KMS-11 (cell line): Measurements from ENCODE around the gene TOMM7.

Experiments
- H2AFZ ChIP-seq: fragments of 200-600 bp; sonication (generic); 2 replicates; pipeline ENCODE4 v1.6.1; 2016; ENCODE audit warnings: antibody characterized with exemption, mixed run types, low read depth
- H3K27ac ChIP-seq: fragments of 200-600 bp; sonication (generic); 2 replicates; pipeline ENCODE4 v1.6.1; 2016; ENCODE audit warnings: mild to moderate bottlenecking, mixed run types
- H3K27me3 ChIP-seq: fragments of 200-600 bp; sonication (generic); 2 replicates; pipeline ENCODE4 v1.6.1; 2017; ENCODE audit warnings: mild to moderate bottlenecking, low read depth, mixed run types, moderate library complexity; ENCODE audit not compliant: insufficient read depth
- H3K36me3 ChIP-seq: fragments of 200-600 bp; sonication (generic); 2 replicates; pipeline ENCODE4 v1.6.1; 2017; ENCODE audit warnings: mild to moderate bottlenecking, mixed run types; ENCODE audit not compliant: insufficient read depth
- H3K4me1 ChIP-seq: fragments of 200-600 bp; sonication (generic); 2 replicates; pipeline ENCODE4 v1.6.1; 2016; ENCODE audit warnings: mild to moderate bottlenecking, low read depth, mixed run types; ENCODE audit not compliant: poor library complexity, severe bottlenecking
- H3K4me2 ChIP-seq: fragments of 200-600 bp; sonication (generic); 2 replicates; pipeline ENCODE4 v1.7.0; 2016; ENCODE audit warnings: mild to moderate bottlenecking, mixed run types
- H3K4me3 ChIP-seq: fragments of 200-600 bp; sonication (generic); IDR thresholded peaks from 2 replicates; pipeline ENCODE4 v1.6.1; 2017; ENCODE audit warnings: low read depth, low read length, mixed read lengths; ENCODE audit not compliant: insufficient read depth
- H3K79me2 ChIP-seq: fragments of 200-600 bp; sonication (generic); 2 replicates; pipeline ENCODE4 v1.6.1; 2016; ENCODE audit warnings: low read depth, mixed run types; ENCODE audit not compliant: insufficient read depth
- H3K9ac ChIP-seq: fragments of 200-600 bp; sonication (generic); 2 replicates; pipeline ENCODE4 v1.6.1; 2016; ENCODE audit warnings: mild to moderate bottlenecking, mixed run types
- H4K20me1 ChIP-seq: fragments of 200-600 bp; sonication (generic); 2 replicates; pipeline ENCODE4 v1.6.1; 2016; ENCODE audit warnings: mild to moderate bottlenecking, mixed run types; ENCODE audit not compliant: insufficient read depth
- TF ChIP-seq, protein P1 (sequence below): fragments of 200-600 bp; sonication (generic); conservative IDR thresholded peaks from 2 replicates; pipeline ENCODE4 v1.6.1; 2017; ENCODE audit warnings: low read depth, mild to moderate bottlenecking, antibody characterized with exemption, low read length, moderate library complexity, mixed read lengths

TOMM7 gene

DNA sequence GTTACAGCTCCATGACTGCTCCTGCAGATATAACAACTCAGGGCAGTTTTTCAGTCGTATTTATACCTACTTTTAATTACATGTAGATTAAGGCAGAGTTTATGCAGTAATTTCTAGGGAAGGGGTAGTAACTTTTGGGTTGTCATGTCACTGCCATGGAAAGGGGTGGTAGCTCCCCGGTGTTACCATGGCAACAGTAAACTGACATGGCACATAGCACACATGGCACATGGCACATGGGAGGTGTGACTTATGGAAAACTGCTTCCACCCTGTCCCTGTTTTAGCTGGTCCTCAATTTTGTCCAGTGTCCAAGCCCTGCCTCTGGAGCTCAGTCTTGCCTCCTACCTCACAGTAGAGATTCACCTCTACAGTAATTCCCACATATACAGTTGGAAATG is 3.9 kb upstream of the TOMM7 start:
- Histone ChIP-seq H3K79me2 (peaks cover 10% of the 10 kb centered on the region), H3K27me3 (no peaks in the 10 kb centered on the region), H3K9ac (no peak overlapping the region), H3K4me3 (no peak overlapping the region), H2AFZ (no peak overlapping the region), H4K20me1 (no peaks in the 10 kb centered on the region), H3K27ac (no peak overlapping the region), H3K4me1 (peaks cover 14% of the 10 kb centered on the region), H3K4me2 (no peak overlapping the region), H3K36me3 (no peaks in the 10 kb centered on the region)
- TF ChIP-seq, protein P1, sequence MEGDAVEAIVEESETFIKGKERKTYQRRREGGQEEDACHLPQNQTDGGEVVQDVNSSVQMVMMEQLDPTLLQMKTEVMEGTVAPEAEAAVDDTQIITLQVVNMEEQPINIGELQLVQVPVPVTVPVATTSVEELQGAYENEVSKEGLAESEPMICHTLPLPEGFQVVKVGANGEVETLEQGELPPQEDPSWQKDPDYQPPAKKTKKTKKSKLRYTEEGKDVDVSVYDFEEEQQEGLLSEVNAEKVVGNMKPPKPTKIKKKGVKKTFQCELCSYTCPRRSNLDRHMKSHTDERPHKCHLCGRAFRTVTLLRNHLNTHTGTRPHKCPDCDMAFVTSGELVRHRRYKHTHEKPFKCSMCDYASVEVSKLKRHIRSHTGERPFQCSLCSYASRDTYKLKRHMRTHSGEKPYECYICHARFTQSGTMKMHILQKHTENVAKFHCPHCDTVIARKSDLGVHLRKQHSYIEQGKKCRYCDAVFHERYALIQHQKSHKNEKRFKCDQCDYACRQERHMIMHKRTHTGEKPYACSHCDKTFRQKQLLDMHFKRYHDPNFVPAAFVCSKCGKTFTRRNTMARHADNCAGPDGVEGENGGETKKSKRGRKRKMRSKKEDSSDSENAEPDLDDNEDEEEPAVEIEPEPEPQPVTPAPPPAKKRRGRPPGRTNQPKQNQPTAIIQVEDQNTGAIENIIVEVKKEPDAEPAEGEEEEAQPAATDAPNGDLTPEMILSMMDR: no peak

DNA sequence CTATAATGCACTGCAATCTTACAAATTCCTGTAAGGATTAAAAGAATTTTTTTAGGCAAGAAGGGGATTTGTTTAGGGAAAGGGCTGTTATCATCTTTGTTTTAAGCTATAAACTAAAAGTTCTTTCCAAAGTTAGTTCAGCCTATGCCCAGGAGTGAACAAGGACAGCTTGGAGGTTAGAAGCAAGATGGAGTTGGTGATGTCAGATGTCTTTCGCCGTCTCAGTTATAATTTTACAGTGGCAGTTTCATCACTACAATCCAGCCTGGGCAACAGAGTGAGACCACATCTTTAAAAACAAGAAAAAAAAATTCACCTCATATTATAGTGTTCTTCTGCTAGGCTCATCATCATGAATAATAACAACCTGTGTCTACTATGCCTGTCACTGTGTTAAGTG is 2.1 kb upstream of the TOMM7 start:
- TF ChIP-seq, protein P1: no peak
- Histone ChIP-seq H3K36me3 (no peaks in the 10 kb centered on the region), H3K79me2 (peaks cover 27% of the 10 kb centered on the region), H2AFZ (no peak overlapping the region), H3K27me3 (no peaks in the 10 kb centered on the region), H3K9ac (no peak overlapping the region), H3K4me3 (no peak overlapping the region), H3K4me2 (no peak overlapping the region), H4K20me1 (no peaks in the 10 kb centered on the region), H3K27ac (no peak overlapping the region), H3K4me1 (peaks cover 26% of the 10 kb centered on the region)

DNA sequence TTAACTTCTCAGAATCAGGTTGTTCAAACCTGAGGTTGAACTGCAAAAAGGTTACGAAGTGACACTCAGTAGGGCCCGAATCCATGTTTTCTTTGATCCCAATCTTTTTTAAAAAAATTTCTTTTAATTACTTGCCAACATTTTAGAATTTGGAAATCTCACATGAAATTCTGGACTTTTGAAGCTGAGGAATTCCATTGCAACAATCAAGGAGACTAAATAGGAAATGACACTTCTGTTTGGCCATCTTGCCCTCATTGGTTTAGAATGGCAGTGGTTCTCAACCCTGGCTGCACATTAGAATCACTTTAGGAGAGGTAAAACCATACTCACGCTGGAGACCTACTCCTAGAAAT is 471 bp upstream of the TOMM7 start:
- Histone ChIP-seq H3K4me3 (no peak overlapping the region), H3K4me1 (peaks cover 26% of the 10 kb centered on the region), H4K20me1 (no peaks in the 10 kb centered on the region), H3K27me3 (no peaks in the 10 kb centered on the region), H3K79me2 (peaks cover 36% of the 10 kb centered on the region), H3K36me3 (no peaks in the 10 kb centered on the region), H3K9ac (peak overlapping the region; percentile 81), H3K4me2 (peak overlapping the region; percentile 51), H2AFZ (peak overlapping the region; percentile 87), H3K27ac (peak overlapping the region; percentile 54; the same call in 1 of the 2 replicates)
- TF ChIP-seq, protein P1: peak; percentile 6; the same call in 1 of the 2 replicates

DNA sequence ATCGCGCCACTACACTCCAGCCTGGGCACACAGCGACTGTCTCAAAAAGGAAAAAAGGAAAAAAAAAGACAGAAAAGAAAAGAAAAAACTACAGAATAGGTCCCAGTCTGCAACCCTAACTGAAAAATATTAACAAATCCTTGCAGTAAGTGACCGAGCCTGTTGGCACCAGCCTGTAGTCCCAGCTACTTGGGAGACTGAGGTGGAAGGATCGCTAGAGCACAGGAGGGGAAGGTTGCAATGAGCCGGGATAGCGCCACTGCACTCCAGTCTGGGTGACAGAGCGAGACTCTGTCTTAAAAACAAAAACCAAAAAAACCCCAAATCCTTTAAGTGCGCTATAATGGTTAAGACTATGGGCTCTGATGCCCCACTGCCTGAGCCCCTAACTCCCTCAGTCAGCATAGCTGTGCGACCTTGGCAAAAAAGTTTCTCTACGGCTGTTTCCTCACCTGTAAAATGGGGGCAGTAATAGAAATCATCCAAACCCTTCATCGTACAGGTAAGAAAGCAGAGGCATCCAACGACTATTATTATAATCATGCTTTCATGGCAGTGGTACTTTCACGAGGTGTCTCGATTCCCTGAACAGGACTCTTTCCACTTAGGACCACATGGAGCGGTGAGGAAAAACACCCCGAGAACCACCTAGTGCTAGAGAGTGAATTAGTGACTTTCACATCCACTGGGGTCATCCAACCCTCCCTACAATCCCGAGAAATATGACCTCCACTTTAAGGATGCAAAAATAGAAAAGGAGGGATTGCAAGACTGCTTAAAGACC is 755 bp downstream of the TOMM7 start:
- Histone ChIP-seq H4K20me1 (no peaks in the 10 kb centered on the region), H2AFZ (peak overlapping the region; percentile 87), H3K4me1 (peaks cover 26% of the 10 kb centered on the region), H3K27me3 (no peaks in the 10 kb centered on the region), H3K4me2 (peak overlapping the region; percentile 58), H3K36me3 (no peaks in the 10 kb centered on the region; the same call in 1 of the 2 replicates), H3K27ac (peak overlapping the region; percentile 54), H3K79me2 (peaks cover 36% of the 10 kb centered on the region), H3K4me3 (peak overlapping the region; percentile 45), H3K9ac (peak overlapping the region; percentile 81)
- TF ChIP-seq, protein P1: no peak
